K562 (cell line): ENCODE measurements around the gene TXNIP. TPM values are rescaled to one million over a fixed set of nuclear protein-coding genes. Genes with fewer than 3 reads are reported as not detected.
A peak's percentile ranks its signal among the peaks of the same experiment; 100 is the strongest.

ENCODE experiments used
- AFF4 ChIP-seq: sonication (generic); formaldehyde crosslinking; IDR thresholded peaks from 2 replicates; pipeline ENCODE4 v1.8.0; 2023; ENCODE audit warnings: mild to moderate bottlenecking, missing genetic modification reagents
- ATF3 ChIP-seq, 2 experiments: fragments of 450-650 bp in 1 of 2; sonication (generic) in 1 of 2; formaldehyde crosslinking in 1 of 2; IDR thresholded peaks in 1 of 2; conservative IDR thresholded peaks in 1 of 2; 2 replicates each; pipeline versions ENCODE4 v1.6.1 to v1.8.1; 2016 to 2023; ENCODE audit warnings: mild to moderate bottlenecking in 2 of 2, moderate library complexity in 2 of 2, inconsistent platforms in 1 of 2, missing genetic modification reagents in 1 of 2
- CHAMP1 ChIP-seq: fragments of 450-650 bp; IDR thresholded peaks from 2 replicates; pipeline ENCODE4 v1.6.1; 2016; ENCODE audit warnings: mild to moderate bottlenecking
- FUS ChIP-seq: fragments of 200-400 bp; formaldehyde crosslinking; optimal IDR thresholded peaks from 2 replicates; pipeline ENCODE3; 2017; ENCODE audit warnings: low read depth, low read length
- GABPA ChIP-seq: fragments of 200-800 bp; sonication (Bioruptor generic); conservative IDR thresholded peaks from 2 replicates; pipeline ENCODE4 v1.6.1; 2016; ENCODE audit warnings: low read depth, missing genetic modification characterization, missing compliant biosample characterization
- JUN ChIP-seq, 2 experiments: sonication (generic) in 1 of 2; formaldehyde crosslinking in 1 of 2; IDR thresholded peaks; 2 replicates each; pipeline versions ENCODE4 v1.6.1 to v1.8.0; 2012 to 2022; ENCODE audit warnings: borderline replicate concordance in 2 of 2, mild to moderate bottlenecking in 2 of 2, improper control_type of control experiment in 1 of 2, low read depth in 1 of 2, low read length in 1 of 2, missing genetic modification reagents in 1 of 2
- KLF6 ChIP-seq: fragments of 250-450 bp; sonication (Bioruptor Pico); IDR thresholded peaks from 2 replicates; pipeline ENCODE4 v1.4.0; 2020; ENCODE audit warnings: mild to moderate bottlenecking, moderate library complexity, borderline replicate concordance
- LEF1 ChIP-seq: fragments of 450-650 bp; IDR thresholded peaks from 2 replicates; pipeline ENCODE4 v1.6.1; 2016; ENCODE audit warnings: mild to moderate bottlenecking
- NR2F6 ChIP-seq: fragments of 450-650 bp; formaldehyde crosslinking; IDR thresholded peaks from 2 replicates; pipeline ENCODE4 v1.4.0; 2020; ENCODE audit warnings: mild to moderate bottlenecking
- PPARD ChIP-seq: fragments of 250-450 bp; sonication (Bioruptor Pico); IDR thresholded peaks from 2 replicates; pipeline ENCODE4 v1.8.0; 2022; ENCODE audit warnings: inconsistent platforms, mild to moderate bottlenecking, moderate library complexity
- SMARCA5 ChIP-seq: fragments of 450-650 bp; IDR thresholded peaks from 2 replicates; pipeline ENCODE4 v1.6.1; 2016
- SMC3 ChIP-seq: conservative IDR thresholded peaks from 2 replicates; pipeline ENCODE4 v1.6.1; 2011; ENCODE audit warnings: low read depth, low read length, improper control_type of control experiment; ENCODE audit not compliant: insufficient read depth
- ZFP1 ChIP-seq: fragments of 450-650 bp; formaldehyde crosslinking; IDR thresholded peaks from 2 replicates; pipeline ENCODE4 v1.4.0; 2020; ENCODE audit warnings: mild to moderate bottlenecking, mixed read lengths
- ZFX ChIP-seq: sonication (generic); formaldehyde crosslinking; IDR thresholded peaks from 2 replicates; pipeline ENCODE4 v1.8.0; 2022; ENCODE audit warnings: mild to moderate bottlenecking, missing genetic modification reagents, moderate library complexity
- ZNF23 ChIP-seq: fragments of 250-450 bp; sonication (Bioruptor Pico); IDR thresholded peaks from 2 replicates; pipeline ENCODE4 v1.4.0; 2020; ENCODE audit warnings: mild to moderate bottlenecking
- ZNF395 ChIP-seq: fragments of 200-800 bp; sonication (Bioruptor generic); IDR thresholded peaks from 2 replicates; pipeline ENCODE4 v1.6.1; 2017; ENCODE audit warnings: missing genetic modification characterization, missing compliant biosample characterization
- ZSCAN29 ChIP-seq: fragments of 450-650 bp; IDR thresholded peaks from 2 replicates; pipeline ENCODE4 v1.6.1; 2017
- polyA plus RNA-seq, 8 experiments: library from polyadenylated mRNA; depleted of rRNA in 4 of 8; stranded (reverse) in 5 of 8; unstranded in 3 of 8; fragments of >200 nt; fragmentation: Nextera tagmentation in 2 of 8; fragmentation: Illumina TruSeq in 1 of 8; extraction: Ambion mirVana in 2 of 8; extraction: Trizol in 1 of 8; gene quantifications; 2 replicates each; pipeline versions ENCODE4 v1.2.1 to v1.2.3, GENCODE V29; 2011 to 2014; ENCODE audit warnings: inconsistent platforms in 1 of 8, missing spikeins in 1 of 8
- total RNA-seq, 7 experiments: library from RNA; depleted of rRNA in 6 of 7; stranded (reverse); fragments of >200 nt in 6 of 7; fragmentation: Illumina TruSeq in 2 of 7; extraction: Trizol in 2 of 7; gene quantifications; 2 replicates each; pipeline versions ENCODE4 v1.2.1 to v1.2.3, GENCODE V29; 2011 to 2021; ENCODE audit warnings: low replicate concordance in 1 of 7

TXNIP gene
- total and polyA plus RNA-seq, 9 of the 15 experiments (the other 6 are each of a cell fraction or from before 2014, with no cell fraction given) = 120 to 499 (median 257) TPM

GRCh38 chr1:146012703-146013558, 16.6 kb upstream of the TXNIP start (continued):
- TF ChIP-seq CHAMP1 = peak; percentile 76
- no peak for TF ChIP-seq ZNF395 (CRISPR knock-in tag)
- TF ChIP-seq SMC3 = peak; percentile 85
- no peak for TF ChIP-seq ZFX (CRISPR knock-in tag)
- TF ChIP-seq GABPA (tag) = no peak
- TF ChIP-seq FUS = no peak
- TF ChIP-seq ZNF23 (CRISPR knock-in tag) = no peak
- no peak for TF ChIP-seq PPARD (CRISPR knock-in tag)
- TF ChIP-seq AFF4 (CRISPR knock-in tag) = no peak
- no peak for TF ChIP-seq NR2F6 (CRISPR knock-in tag)
- TF ChIP-seq ZFP1 (CRISPR knock-in tag) = no peak
- TF ChIP-seq JUN (IDR thresholded peaks at IDR 0.05; ENCODE audit: borderline replicate concordance, low read depth, low read length) = 0 out of 2 replicates have a peak, but pooled peaks have one; percentile 11
- no peak for TF ChIP-seq JUN (CRISPR knock-in tag; IDR thresholded peaks at IDR 0.05; ENCODE audit: borderline replicate concordance)
- no peak for TF ChIP-seq ZSCAN29
- no peak for TF ChIP-seq KLF6 (CRISPR knock-in tag)
- TF ChIP-seq LEF1 = no peak
- TF ChIP-seq SMARCA5 = no peak
- peak; percentile 55; the same call in 1 of the 2 replicates for TF ChIP-seq ATF3 (IDR thresholded peaks at IDR 0.05)
- TF ChIP-seq ATF3 (CRISPR knock-in tag; conservative IDR thresholded peaks at IDR 0.05) = no peak
